ENCODE measurements around the gene TIMM10.

TIMM10 gene

GRCh38 chr11:57566005-57566904 is 35.7 kb upstream of the TIMM10 start:
- H3K4me3 ChIP-seq (ENCODE audit: low read depth, low read length), result peak overlapping the region; percentile 84
- no peak for TF ChIP-seq CTCF (IDR thresholded peaks at IDR 0.05; ENCODE audit: borderline replicate concordance, insufficient read depth, low read depth, low read length)

GRCh38 chr11:57562596-57562995 is 32.0 kb upstream of the TIMM10 start:
- H3K4me3 ChIP-seq (ENCODE audit: low read depth, low read length), result no peak overlapping the region
- no peak for TF ChIP-seq CTCF (IDR thresholded peaks at IDR 0.05; ENCODE audit: borderline replicate concordance, insufficient read depth, low read depth, low read length)

DNA sequence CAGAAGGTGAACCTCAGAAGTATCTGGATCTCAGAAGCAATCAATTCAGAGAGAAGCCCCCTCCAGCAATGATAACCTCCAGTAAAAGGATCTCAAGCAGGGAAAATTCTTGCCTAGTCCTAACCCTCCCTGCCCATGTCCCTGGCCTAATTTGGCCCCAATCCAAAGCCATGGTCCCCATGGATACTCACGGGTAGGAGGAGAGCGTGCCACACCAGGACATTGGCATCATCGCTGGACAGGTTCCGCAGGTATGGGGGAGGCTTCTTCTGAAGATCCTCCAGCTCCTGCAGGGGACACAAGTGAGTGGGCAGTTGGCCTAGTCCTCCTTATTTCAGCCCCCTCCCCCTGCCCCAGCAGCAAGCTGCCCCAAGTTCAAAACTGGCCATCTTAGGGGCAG is 29.6 kb upstream of the TIMM10 start:
- TF ChIP-seq CTCF (IDR thresholded peaks at IDR 0.05; ENCODE audit: borderline replicate concordance, insufficient read depth, low read depth, low read length), result no peak
- no peak overlapping the region for H3K4me3 ChIP-seq (ENCODE audit: low read depth, low read length)

DNA sequence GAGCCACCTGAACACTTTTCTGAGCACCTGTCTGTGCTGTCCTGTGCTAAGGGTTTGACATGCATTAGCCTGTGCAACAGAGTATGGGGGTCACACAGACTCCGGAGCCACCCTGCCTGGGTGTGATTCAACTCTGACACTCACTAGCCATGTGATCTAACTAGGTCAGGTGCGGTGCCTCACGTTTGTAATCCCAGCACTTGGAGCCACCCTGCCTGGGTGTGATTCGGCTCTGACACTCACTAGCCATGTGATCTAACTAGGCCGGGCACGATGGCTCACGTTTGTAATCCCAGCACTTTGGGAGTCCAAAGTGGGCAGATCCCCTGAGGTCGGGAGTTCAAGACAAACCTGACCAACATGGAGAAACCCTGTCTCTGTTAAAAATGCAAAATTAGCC is 25.5 kb upstream of the TIMM10 start:
- TF ChIP-seq CTCF (IDR thresholded peaks at IDR 0.05; ENCODE audit: borderline replicate concordance, insufficient read depth, low read depth, low read length), result no peak
- H3K4me3 ChIP-seq (ENCODE audit: low read depth, low read length), result no peak overlapping the region

- no peak overlapping the region for H3K4me3 ChIP-seq (ENCODE audit: low read depth, low read length)
- TF ChIP-seq CTCF (IDR thresholded peaks at IDR 0.05; ENCODE audit: borderline replicate concordance, insufficient read depth, low read depth, low read length), result no peak
Observed at GRCh38 chr11:57555393-57555792, 24.8 kb upstream of the TIMM10 start.

DNA sequence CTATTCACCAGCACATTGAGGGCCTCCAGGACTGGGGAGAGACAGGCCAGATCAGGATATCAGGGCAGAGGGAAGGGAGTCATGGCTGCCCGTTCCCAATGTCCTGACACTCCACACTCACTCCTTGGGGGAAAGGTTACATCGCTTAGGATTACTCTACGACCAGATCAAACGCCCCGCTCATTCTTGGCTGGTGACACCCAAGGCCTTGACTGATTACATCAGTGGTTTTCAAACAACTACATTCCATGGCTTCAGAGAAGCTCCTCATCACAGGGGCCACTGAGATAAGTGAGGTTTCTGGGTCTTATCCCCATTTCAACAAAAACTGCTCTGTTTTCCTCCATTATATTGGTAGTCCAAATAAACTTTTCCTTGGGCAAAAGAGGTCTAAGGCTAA is 21.9 kb upstream of the TIMM10 start:
- TF ChIP-seq CTCF (IDR thresholded peaks at IDR 0.05; ENCODE audit: borderline replicate concordance, insufficient read depth, low read depth, low read length), result no peak
- no peak overlapping the region for H3K4me3 ChIP-seq (ENCODE audit: low read depth, low read length)

DNA sequence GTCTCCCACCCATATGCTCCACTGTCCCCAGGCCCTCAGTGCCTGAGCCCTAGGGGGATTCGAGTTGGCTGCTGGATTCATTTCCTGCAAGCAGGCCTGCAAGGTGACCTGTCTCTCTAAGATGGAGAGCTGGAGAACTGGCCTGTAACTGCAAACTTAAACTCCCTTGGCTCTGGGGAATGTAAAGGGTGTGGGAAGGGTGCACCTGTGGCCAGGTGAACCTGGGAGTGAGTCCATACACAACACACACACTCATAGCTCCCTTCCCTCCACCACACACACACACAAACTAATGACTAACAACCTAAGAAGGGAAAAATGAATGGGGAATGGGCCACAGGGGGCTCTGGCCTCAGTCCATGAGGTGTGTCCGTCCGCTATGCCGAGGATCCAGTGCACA is 21.4 kb upstream of the TIMM10 start:
- H3K4me3 ChIP-seq (ENCODE audit: low read depth, low read length), result no peak overlapping the region
- TF ChIP-seq CTCF (IDR thresholded peaks at IDR 0.05; ENCODE audit: borderline replicate concordance, insufficient read depth, low read depth, low read length), result no peak

Data from GM12875 (cell line).